IPS-18c (cell line): ENCODE results near the gene ANKFN1.
"Not testable (repeated sequence)": the region's sequence is repeated elsewhere in the genome, so short reads cannot be mapped to it uniquely, and the experiment has no call there.

Experiments used
- H3K4me3 ChIP-seq: 2 replicates; pipeline ENCODE4 v1.7.0; 2013; ENCODE audit warnings: low read depth, mild to moderate bottlenecking, low read length, moderate library complexity; ENCODE audit not compliant: insufficient read depth
- H3K9me3 ChIP-seq: one replicate; pipeline ENCODE4 v1.6.1; 2013; ENCODE audit warnings: mild to moderate bottlenecking, low read length, moderate library complexity; ENCODE audit not compliant: control insufficient read depth, insufficient read depth

The ANKFN1 gene

GRCh38 chr17:56350592-56350991, 197.3 kb downstream of the ANKFN1 start:
- H3K4me3 ChIP-seq: no peak overlapping the region
- peaks cover 2% of the 10 kb centered on the region for H3K9me3 ChIP-seq

GRCh38 chr17:56351675-56352074, 198.4 kb downstream of the ANKFN1 start:
- Histone ChIP-seq H3K9me3 (no peaks in the 10 kb centered on the region), H3K4me3 (no peak overlapping the region)

- Histone ChIP-seq H3K9me3 (no peaks in the 10 kb centered on the region), H3K4me3 (no peak overlapping the region)
Measured at GRCh38 chr17:56358651-56359050, 205.4 kb downstream of the ANKFN1 start.

- no peak overlapping the region for H3K4me3 ChIP-seq
- H3K9me3 ChIP-seq: no peaks in the 10 kb centered on the region
Measured at GRCh38 chr17:56359518-56359917, 206.2 kb downstream of the ANKFN1 start.

GRCh38 chr17:56367366-56367765, 214.1 kb downstream of the ANKFN1 start:
- Histone ChIP-seq H3K4me3 (no peak overlapping the region), H3K9me3 (no peaks in the 10 kb centered on the region)

- H3K4me3 ChIP-seq: no peak overlapping the region
- H3K9me3 ChIP-seq: no peaks in the 10 kb centered on the region
Measured at GRCh38 chr17:56373981-56374833, 220.9 kb downstream of the ANKFN1 start.

- no peak overlapping the region for H3K4me3 ChIP-seq
- no peaks in the 10 kb centered on the region for H3K9me3 ChIP-seq
Measured at GRCh38 chr17:56389356-56389755, 236.1 kb downstream of the ANKFN1 start.

GRCh38 chr17:56392321-56392720, 239.0 kb downstream of the ANKFN1 start:
- H3K9me3 ChIP-seq: no peaks in the 10 kb centered on the region

GRCh38 chr17:56393156-56393555, 239.9 kb downstream of the ANKFN1 start:
- H3K9me3 ChIP-seq: no peaks in the 10 kb centered on the region
- H3K4me3 ChIP-seq: no peak overlapping the region

More at GRCh38 chr17:56392321-56392720, 239.0 kb downstream of the ANKFN1 start:
- H3K4me3 ChIP-seq: no peak overlapping the region

GRCh38 chr17:56395787-56396186, 242.5 kb downstream of the ANKFN1 start:
- no peak overlapping the region for H3K4me3 ChIP-seq
- H3K9me3 ChIP-seq: no peaks in the 10 kb centered on the region

- Histone ChIP-seq H3K4me3 (no peak overlapping the region), H3K9me3 (no peaks in the 10 kb centered on the region)
Measured at GRCh38 chr17:56407086-56407485, 253.8 kb downstream of the ANKFN1 start.

- H3K4me3 ChIP-seq, H3K9me3 ChIP-seq: not testable (repeated sequence)
Measured at GRCh38 chr17:56412356-56412755, 259.1 kb downstream of the ANKFN1 start.

- H3K4me3 ChIP-seq: no peak overlapping the region
Measured at GRCh38 chr17:56416682-56417351, 263.5 kb downstream of the ANKFN1 start.

GRCh38 chr17:56424005-56424404, 270.7 kb downstream of the ANKFN1 start:
- Histone ChIP-seq H3K9me3 (no peaks in the 10 kb centered on the region), H3K4me3 (no peak overlapping the region)

More at GRCh38 chr17:56416682-56417351, 263.5 kb downstream of the ANKFN1 start:
- H3K9me3 ChIP-seq: peaks cover 2% of the 10 kb centered on the region

GRCh38 chr17:56424543-56425044, 271.3 kb downstream of the ANKFN1 start:
- Histone ChIP-seq H3K4me3 (no peak overlapping the region), H3K9me3 (no peaks in the 10 kb centered on the region)

- Histone ChIP-seq H3K9me3 (no peaks in the 10 kb centered on the region), H3K4me3 (no peak overlapping the region)
Measured at GRCh38 chr17:56425483-56425882, 272.2 kb downstream of the ANKFN1 start.

- no peak overlapping the region for H3K4me3 ChIP-seq
Measured at GRCh38 chr17:56426901-56427300, 273.6 kb downstream of the ANKFN1 start.

GRCh38 chr17:56431736-56432135, 278.5 kb downstream of the ANKFN1 start:
- no peak overlapping the region for H3K4me3 ChIP-seq
- H3K9me3 ChIP-seq: no peaks in the 10 kb centered on the region

More at GRCh38 chr17:56426901-56427300, 273.6 kb downstream of the ANKFN1 start:
- H3K9me3 ChIP-seq: no peaks in the 10 kb centered on the region
